SW 1271 (cell line): Measurements from ENCODE around the gene ACACA.

Experiments
- DNase-seq, 2 experiments: peaks; one replicate each; lab custom pipeline; 2025; lab: John Stamatoyannopoulos, UW

ACACA gene

DNA sequence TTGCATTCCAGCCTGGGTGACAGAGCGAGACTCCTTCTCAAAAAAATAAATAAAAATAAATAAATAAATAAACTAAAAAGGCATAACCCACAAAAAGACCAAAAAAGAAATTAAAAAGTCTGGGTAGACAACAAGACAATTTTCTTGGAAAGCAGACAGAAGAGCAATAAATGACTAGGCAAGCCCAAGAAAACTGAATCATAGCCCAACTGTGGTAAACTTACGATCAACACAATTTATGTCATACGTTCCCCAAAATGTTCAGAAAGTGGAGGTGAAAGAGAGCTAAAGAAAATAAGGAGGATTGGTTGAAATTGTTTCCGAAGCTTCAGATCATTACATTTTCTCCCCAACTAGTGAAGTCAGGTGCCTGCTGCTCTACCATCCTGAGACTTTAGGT lies 62.1 kb downstream of the ACACA start:
- DNase-seq: no peak

DNA sequence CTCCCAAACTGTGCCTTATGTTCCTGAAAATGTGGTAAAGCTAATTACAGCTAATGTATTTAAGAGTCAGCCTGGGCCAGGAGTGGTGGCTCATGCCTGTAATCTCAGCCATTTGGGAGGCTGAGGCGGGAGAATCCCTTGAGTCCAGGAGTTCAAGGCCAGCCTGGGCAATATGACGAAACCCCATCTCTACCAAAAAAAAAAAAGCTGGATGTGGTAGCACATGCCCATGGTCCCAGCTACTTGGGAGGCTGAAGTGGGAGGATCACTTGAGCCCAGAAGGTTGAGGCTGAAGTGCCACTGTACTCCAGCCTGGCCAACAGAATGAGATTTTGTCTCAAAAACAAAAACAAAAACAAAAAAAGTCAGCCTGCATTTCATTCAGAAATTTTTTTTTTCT lies 64.0 kb downstream of the ACACA start:
- DNase-seq: no peak

DNA sequence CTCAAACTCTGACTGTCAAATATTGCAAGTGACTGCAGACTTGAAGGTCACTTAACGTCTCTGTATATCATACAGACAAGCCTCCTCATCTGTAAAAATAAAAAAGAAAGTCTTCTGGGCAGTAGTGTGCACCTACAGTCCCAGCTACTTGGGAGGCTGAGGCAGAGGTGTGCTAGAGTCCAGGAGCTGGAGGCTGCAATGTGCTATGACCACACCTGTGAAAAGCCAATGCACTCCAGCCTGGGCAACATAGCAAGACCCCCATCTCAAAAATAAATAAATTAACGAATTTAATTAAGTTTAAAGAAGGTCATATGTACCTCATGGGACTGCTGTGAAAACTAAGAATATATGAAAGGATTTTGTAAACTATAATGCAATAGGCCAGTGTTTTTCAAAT lies 65.8 kb downstream of the ACACA start:
- DNase-seq: no peak

DNA sequence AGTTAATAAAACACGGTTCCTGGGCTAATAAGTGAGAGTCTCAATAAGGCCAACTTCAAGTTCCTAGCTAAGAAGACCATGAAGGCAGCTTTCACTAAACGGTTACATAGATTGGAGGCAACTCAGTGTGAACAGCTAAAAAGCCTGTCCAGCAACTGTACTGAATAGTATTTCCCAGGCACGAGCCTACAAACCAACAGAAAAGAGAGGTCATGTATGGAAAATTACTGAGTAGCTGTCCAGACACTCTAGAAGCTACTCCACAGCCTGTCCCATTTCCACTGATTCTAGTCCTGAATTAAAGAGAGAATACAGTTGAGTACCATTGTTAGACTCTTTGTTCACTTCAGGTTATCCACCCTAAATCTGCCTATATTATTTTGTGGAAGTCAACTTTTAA lies 67.3 kb downstream of the ACACA start:
- no peak for DNase-seq

DNA sequence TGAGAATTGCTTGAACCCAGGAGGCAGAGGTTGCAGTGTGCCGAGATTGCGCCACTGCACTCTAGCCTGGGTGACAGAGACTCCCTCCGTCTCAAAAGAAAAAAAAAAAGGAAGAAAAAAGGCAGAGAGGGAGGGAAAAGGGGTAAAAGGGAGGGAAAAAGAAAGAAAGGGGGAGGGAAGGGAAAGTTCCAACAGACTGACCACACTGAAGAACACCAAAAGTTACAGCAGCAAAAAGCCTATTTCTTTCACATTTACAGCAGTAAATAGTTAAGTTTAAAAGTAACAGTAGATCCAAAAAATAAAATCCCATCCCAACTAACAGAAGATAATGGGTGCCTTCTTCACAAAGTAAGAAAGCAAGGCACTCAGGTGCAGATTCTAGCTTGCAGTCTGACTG lies 67.8 kb downstream of the ACACA start:
- no peak for DNase-seq

DNA sequence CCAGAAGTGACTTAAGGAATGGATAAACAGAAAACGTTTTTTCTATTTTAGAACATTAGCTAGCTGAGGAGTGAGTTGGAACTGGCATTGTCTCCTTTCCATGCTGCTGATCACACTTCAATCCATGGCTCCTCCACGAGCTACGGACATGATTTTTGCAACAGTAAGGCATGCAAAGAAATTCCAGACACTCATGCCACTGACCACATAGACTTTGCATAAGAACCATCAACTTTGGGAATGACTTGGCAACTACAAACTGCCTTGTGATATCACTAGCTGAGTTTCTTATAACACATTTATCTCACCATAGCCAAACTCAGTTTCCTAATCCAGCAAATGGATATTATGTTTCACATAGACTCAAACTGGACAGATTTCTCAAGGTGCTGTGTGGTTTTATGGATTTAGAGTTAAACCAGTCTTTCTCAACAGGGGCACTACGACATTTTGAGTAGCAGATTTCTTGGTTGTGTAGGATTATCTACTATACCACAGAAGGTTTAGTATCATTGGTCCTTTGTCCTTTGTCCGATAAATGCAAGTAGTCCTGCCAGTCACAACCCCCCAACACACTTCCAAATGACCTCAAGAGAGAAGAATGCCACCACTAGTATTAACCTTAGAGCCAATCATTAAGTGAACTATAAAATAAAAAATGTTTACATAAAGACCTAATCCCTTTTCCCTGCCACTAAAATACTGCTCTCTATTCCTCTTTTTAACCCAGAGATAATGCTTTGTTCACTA lies 79.1 kb downstream of the ACACA start:
- DNase-seq: no peak

DNA sequence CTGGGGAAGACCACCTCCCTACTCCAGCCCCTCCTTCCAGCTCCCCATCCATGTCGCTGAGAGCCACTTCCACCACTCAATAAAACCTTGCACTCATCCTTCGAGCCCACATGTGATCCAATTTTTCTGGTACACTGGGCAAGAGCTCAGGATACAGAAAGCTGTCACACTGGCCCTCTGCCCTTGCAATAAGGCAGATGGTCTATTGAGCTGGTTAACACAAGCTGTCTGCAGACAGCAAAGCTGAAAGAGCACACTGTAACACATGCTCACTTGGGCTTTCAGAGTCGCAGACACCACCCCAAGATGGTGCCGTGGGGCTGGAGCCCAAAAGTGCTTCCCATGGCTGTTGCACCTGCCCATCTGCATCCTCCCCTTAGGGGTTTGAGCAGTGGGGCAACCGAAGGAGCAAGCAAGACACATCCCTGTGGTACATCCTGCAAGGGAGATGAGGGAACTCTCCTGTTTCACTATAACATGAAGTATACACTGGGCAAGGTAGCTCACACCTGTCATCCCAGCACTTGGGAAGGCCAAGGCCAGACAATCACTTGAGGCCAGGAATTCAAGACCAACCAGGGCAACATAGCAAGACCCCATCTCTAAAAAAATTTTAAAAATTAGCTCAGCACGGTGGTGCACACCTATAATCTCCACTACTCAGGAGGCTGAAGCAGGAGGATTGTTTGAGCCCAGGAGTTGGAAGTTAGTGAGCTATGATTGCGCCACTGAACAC lies 83.6 kb downstream of the ACACA start:
- no peak for DNase-seq

DNA sequence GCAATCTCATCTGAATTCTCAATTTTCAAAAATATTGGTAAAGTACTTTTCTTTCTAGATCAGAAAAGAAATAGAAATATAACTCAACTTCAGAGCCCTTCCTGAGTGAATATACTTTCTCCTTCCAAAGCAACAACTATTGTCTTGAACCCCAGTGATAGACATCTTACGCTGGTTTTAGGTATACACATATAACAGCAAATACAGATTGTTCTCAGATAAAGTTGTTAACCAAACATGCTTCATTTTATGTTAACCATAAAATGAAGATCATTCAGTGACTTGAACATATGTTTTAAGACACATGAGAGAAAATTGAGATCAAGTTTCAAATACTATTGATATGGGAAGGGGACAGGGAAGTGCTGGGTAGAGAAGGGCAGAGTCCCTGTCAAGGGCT lies 84.5 kb downstream of the ACACA start:
- no peak for DNase-seq

DNA sequence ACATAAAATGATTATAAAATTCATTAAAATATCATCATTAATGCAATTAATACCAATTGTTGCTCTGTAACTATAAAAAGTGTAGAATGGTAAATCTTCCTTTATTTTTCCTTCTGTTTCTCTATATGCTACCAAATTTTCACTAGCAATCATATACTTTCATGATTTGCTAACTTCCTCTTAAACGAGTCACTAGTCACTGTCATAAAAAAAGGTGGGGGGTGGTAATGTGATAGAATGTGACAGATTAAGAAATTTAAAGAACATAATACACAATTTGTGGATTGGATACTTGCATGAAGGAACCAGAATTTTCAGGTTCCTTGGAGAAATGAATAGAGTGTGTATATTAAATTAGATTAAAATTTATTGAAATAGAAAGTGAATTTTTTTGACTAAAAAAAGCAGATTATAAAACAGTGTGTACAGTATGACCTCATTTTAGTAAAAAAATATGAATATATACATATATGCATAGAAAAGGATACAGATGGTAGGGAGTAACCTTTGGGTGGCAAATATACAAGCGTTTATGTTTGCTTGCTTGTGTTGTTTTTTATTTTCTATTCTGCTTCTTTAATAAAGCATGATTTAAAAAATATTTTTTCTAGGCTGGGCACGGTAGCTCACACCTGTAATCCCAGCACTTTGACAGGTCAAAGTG lies 87.6 kb downstream of the ACACA start:
- no peak for DNase-seq

DNA sequence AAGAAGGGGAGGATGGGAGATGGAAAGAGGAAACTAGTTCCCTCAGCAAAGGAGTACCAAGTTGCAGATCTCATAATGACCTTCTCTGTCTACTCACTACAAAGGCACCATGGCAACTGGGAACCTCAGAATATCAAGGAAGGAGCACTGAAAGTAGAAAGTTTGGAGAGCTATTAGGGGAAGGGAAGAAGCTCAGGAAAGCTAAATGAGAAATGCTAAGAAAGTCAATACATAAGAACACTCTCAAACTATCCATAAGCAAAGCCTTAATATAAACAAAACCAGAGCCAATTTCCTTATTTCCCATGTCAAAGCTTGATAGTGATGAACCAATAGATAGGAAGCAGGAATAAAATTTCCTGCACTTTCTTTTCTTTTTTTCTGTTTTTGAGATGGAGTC lies 88.8 kb downstream of the ACACA start:
- no peak for DNase-seq

DNA sequence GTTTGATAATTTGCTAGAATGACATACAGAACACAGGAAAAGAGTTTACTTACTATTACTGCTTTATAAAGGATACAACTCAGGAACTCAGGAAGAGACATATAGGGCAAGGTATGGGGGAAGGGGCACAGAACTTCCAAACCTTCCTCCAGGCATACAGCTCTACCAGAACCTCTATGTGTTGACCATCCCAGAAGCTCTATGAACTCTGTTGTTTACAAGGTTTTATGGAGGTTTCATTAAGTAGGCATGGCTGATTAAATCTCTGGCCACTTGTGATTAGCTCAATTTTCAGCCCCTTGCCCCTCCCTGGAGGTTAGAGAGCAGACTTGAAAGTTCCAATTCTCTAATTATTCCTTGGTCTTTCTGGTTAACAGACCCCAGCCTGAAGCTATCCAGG lies 91.0 kb downstream of the ACACA start:
- DNase-seq: no peak

DNA sequence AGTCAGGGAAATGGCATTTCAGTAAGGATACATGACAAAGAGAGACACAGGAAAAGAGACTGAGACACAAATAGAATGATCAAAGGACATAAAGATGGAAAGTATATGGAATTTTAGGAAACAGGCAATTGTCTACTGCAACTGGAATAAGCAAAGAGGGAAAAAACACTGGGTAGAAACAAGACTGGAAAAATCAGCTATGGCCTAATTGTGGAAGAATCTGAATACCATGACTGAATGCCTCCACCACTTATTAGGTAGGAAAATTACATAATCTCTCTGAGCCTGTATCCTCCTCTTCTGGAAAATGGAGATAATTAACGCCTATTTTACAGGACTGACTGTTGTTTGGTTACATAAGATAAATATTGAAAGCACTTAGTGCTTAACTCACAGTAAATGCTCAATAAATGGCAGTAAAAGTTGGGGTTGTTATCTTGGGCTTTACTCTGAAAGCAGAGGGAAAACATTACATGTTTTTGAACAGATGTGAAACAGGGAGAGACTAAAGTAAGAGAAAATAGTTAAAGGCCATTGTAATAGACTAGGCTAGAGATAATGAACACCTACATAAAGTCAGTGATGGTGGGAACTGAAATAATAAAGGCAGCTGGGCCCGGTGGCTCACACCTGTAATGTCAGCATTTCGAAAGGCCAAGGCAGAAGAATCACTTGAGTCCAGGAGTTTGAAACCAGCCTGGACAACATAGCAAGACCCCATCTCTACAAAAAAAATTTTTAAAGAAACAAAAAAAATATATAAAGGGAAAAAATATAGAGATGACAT lies 94.3 kb downstream of the ACACA start:
- peak in 1 of 2 experiments; percentile 3 for DNase-seq

DNA sequence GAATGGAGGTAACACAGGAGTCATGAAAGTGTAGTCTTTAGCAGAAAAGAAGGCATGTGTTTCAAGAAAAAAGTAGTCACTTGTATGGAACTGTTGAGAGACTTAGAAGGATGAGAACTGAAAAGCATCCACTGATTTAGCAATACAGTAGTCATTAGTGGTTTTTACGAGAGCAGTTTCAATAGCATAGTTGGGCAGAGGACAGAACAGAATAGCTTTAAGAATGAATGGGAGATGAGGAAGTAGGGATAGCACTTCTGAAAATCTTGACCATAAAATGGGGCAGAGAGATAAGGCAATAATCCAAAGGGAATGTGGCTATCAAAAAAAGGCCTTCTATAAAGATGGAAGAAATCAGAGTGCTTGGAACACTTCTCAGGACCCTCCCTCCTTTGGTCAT lies 95.7 kb downstream of the ACACA start:
- DNase-seq: no peak

DNA sequence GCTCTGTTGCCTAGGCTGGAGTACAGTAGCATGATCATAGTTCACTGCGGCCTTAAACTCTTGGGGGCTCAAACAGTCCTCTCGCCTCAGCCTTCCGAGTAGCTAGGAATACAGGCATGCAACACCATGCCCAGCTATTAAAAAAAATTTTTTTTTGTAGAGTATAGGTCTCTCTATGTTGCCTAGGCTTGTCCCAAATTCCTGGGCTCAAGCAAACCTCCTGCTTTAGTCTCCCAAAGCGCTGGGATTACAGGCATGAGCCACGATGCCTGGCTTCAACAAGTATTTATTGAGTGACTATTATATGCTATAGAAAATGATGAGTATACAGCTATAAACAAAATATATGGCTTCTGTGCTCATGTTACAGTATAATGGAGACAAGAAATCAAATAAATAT lies 97.6 kb downstream of the ACACA start:
- no peak for DNase-seq

DNA sequence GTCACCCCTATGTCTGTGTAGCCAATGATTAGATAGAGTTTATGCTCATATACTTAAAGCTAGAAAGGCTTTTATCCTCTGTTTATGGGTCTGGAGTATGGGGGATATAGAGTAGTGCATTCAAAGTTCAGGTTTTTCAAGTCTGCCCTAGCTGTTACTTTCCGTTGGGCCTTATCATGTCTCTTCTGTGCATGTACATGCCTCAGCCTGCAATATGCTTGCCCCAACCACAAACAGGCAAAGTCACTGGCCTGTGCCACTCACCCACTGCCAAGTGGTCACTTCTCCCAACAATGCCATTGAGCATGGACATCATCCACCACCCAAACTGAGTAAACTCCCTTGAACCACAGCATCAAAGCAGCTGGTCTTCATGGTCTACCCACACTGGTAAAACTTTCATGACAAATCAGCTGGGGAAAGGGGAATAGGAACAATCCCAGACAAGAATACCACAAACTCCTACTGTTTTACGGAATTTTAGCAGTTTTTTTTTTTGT lies 101.2 kb downstream of the ACACA start:
- DNase-seq: no peak

DNA sequence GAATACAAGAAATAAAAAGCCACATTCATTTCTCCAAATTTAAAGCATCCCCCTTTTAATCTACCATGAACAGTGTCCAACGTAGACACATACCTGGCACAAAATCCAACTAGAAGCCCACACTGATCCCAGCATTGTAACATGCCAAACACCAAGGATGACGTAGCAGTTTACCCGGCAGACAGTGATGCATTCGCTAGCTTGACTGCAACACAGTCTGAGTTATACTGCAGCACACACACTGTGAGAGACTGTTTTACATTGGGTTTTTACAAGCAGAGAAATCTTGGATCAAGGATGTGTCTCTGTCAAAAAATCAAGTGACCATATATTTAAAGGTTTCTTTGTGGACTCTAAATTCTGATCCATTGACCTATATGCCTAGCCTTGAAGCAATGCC lies 105.3 kb downstream of the ACACA start:
- no peak for DNase-seq

DNA sequence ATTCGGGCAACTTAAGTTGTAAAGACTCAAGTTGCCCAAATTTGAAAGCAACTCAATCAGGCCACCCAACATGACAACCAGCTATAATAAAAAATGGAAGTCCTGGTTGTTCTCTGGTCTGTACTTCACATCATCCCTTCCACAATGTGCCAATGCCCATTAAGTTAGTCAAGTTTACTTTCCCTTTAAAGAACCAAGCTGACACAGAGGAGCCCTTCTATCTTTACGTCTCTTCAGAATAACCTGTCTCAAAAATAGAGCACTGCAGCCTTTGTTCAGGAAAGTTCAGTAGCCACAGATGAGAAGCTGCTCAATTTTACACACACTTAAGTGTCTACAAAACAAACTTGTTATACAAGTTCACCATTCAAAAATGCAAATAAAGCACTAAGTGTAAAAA lies 106.0 kb downstream of the ACACA start:
- DNase-seq: no peak

DNA sequence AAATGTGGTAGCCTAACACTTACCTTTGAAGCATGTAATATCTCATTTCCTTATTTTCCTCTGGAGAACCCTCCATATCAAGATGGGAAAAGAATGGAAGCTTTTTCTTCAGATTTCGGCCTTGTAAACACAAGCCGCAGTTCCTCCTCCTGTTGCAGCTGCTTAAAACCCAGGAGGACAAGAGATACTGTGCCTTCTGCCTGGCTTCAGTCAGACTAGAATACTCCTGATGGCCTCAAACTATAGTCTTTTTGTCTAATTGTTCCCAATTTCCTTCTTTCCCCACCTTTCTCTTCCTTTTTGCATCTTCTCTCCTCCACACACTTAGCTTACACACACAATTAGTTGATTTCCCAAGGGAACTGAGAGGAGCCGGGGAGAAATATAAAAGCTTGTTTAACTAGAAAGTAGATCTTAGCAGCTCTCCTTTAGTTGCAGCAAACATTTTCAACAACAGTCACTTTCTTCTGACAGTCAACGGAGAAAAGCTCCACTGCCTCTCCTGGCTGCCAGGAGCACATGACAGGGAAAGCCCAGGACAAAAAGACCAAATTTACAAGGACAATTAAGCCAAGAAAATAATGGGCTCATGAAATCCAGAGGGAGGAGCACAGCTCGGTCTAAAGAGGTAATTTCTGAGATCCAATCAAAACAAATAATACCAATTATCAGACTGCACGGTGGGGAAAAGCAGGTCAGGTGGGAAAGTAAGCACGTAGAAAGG lies 107.2 kb downstream of the ACACA start:
- no peak for DNase-seq

DNA sequence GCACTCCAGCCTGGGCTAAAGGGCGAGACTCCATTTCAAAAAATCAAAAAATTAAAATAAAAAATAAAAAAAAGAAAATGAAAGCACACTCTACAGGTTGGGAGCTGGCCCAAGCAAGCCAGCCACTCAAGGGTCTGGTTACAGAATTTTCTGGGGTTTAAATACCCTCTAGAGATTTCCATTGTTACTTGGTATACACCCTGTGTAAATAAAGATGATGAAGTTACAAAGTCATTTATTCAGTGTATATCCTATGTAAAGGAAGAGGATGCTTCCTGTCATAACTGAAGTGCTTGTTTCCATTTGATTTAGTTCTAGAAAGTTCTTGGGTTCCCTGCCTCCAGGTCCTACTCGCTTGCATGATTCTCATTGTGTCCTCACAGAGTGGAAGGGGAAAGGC lies 110.7 kb downstream of the ACACA start:
- no peak for DNase-seq

DNA sequence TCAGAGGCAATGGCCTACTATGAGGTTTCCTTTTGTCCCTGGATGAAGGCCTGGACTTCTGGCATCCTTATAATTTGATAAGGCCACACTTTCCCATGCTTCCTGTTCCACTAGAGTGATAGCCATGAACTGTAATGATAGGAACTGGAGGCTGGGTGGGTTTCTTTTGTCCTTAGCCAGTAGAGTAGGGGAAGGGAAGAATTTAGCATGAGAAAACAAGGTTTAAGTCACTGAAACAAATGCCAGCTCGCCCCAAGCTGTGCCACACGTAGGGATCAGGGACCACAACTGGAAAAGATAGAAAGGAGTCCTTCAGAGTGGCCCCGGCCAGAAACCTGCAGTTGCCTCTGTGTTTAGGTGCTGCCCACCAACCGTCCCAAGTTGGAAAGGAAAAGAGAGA lies 111.7 kb downstream of the ACACA start:
- no peak for DNase-seq

DNA sequence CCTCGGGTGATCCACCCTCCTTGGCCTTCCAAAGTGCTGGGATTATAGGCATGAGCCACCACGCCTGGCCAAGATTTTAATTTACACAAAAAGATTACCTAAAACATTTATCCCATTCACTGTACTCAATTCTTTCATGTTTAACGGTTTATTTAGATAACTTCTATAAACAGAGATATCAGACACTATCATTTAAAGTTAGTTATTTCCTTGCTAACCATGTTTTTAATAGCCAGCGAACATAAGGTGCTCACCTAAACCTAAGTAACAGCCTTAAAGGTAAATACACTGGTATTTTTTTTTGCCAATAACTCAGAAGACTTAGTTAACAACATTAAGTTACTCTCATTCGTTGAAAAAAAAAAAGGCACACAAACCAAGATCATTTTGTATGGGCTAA lies 112.9 kb downstream of the ACACA start:
- DNase-seq: no peak
